ENCODE measurements around the gene GNB1. TPM values are rescaled to one million over a fixed set of nuclear protein-coding genes. Genes with fewer than 3 reads are reported as not detected.

The GNB1 gene
- total and polyA plus RNA-seq, 3 experiments from 2014 or later = 114 to 470 (median 436) TPM

GRCh38 chr1:1788646-1789431 lies 102.0 kb downstream of the GNB1 start:
- peak overlapping the region in 7 of 8 donors; percentile 29 to 97 (median 61) for H3K27ac Mint-ChIP-seq
- peaks cover 5 to 8% (median 7%) of the 10 kb centered on the region in 3 donors for H3K4me1 Mint-ChIP-seq
- Histone ChIP-seq H3K27ac (ENCODE audit: low read depth, low read length) (no peak overlapping the region), H3K4me3 (ENCODE audit: low read length) (no peak overlapping the region), H3K27me3 (ENCODE audit: insufficient read depth, low read length, poor library complexity, severe bottlenecking) (no peaks in the 10 kb centered on the region), H3K9me3 (ENCODE audit: low read length) (no peaks in the 10 kb centered on the region), H3K4me1 (ENCODE audit: insufficient read depth, low read length) (no peaks in the 10 kb centered on the region), H3K36me3 (ENCODE audit: insufficient read depth, low read length) (peaks cover 70% of the 10 kb centered on the region)
- no peak for DNase-seq
- H3K27me3 Mint-ChIP-seq = no peaks in the 10 kb centered on the region
- no peak overlapping the region for H3K4me3 Mint-ChIP-seq
- POLR2A ChIA-PET = no interaction called here
- H3K9me3 Mint-ChIP-seq = no peaks in the 10 kb centered on the region
- CTCF ChIA-PET = interaction anchor here (1.4 kb wide), 1 partner anchor 117 kb away, joined by 3 read pairs; no protein-coding TSS in a partner anchor
- peaks cover 5 to 90% (median 22%) of the 10 kb centered on the region in 3 donors for H3K36me3 Mint-ChIP-seq

- peak overlapping the region in 1 of 7 donors; percentile 13 for H3K4me3 Mint-ChIP-seq
- Histone ChIP-seq H3K27me3 (ENCODE audit: insufficient read depth, low read length, poor library complexity, severe bottlenecking) (no peaks in the 10 kb centered on the region), H3K27ac (ENCODE audit: low read depth, low read length) (no peak overlapping the region), H3K9me3 (ENCODE audit: low read length) (no peaks in the 10 kb centered on the region), H3K36me3 (ENCODE audit: insufficient read depth, low read length) (peaks cover 68% of the 10 kb centered on the region), H3K4me1 (ENCODE audit: insufficient read depth, low read length) (peaks cover 6% of the 10 kb centered on the region), H3K4me3 (ENCODE audit: low read length) (no peak overlapping the region)
- CTCF ChIA-PET = interaction anchor here (1.4 kb wide), 1 partner anchor 118 kb away, joined by 3 read pairs; no protein-coding TSS in a partner anchor
- no peaks in the 10 kb centered on the region for H3K27me3 Mint-ChIP-seq
- POLR2A ChIA-PET = no interaction called here
- DNase-seq = no peak
- peaks cover 3 to 5% (median 5%) of the 10 kb centered on the region in 3 donors for H3K4me1 Mint-ChIP-seq
- H3K36me3 Mint-ChIP-seq = peaks cover 5 to 83% (median 22%) of the 10 kb centered on the region in 3 donors
- H3K9me3 Mint-ChIP-seq = no peaks in the 10 kb centered on the region
- peak overlapping the region in 1 of 8 donors; percentile 61 for H3K27ac Mint-ChIP-seq
These were observed 102.8 kb downstream of the GNB1 start for GRCh38 chr1:1788136-1788535.

GRCh38 chr1:1786836-1787605 lies 103.9 kb downstream of the GNB1 start:
- H3K27ac ChIP-seq (ENCODE audit: low read depth, low read length) = no peak overlapping the region
- Mint-ChIP-seq H3K9me3 (no peaks in the 10 kb centered on the region), H3K4me3 (no peak overlapping the region), H3K27me3 (no peaks in the 10 kb centered on the region), H3K36me3 (peaks cover 5 to 72% (median 20%) of the 10 kb centered on the region in 3 donors), H3K4me1 (peaks cover 9 to 13% (median 11%) of the 10 kb centered on the region in 3 donors), H3K27ac (peak overlapping the region in 4 of 8 donors; percentile 6 to 61 (median 27))
- peaks cover 59% of the 10 kb centered on the region for H3K36me3 ChIP-seq (ENCODE audit: insufficient read depth, low read length)
- ChIA-PET POLR2A (no interaction called here), CTCF (no interaction called here)
- H3K27me3 ChIP-seq (ENCODE audit: insufficient read depth, low read length, poor library complexity, severe bottlenecking) = no peaks in the 10 kb centered on the region
- H3K9me3 ChIP-seq (ENCODE audit: low read length) = no peaks in the 10 kb centered on the region
- H3K4me1 ChIP-seq (ENCODE audit: insufficient read depth, low read length) = peaks cover 17% of the 10 kb centered on the region
- DNase-seq = no peak
- H3K4me3 ChIP-seq (ENCODE audit: low read length) = no peak overlapping the region

- no peak overlapping the region for H3K4me3 ChIP-seq (ENCODE audit: low read length)
- H3K9me3 Mint-ChIP-seq = no peaks in the 10 kb centered on the region
- peaks cover 5 to 60% (median 20%) of the 10 kb centered on the region in 3 donors for H3K36me3 Mint-ChIP-seq
- H3K27me3 Mint-ChIP-seq = no peaks in the 10 kb centered on the region
- H3K4me1 Mint-ChIP-seq = peaks cover 22 to 26% (median 23%) of the 10 kb centered on the region in 3 donors
- H3K4me1 ChIP-seq (ENCODE audit: insufficient read depth, low read length) = peaks cover 31% of the 10 kb centered on the region
- no peaks in the 10 kb centered on the region for H3K27me3 ChIP-seq (ENCODE audit: insufficient read depth, low read length, poor library complexity, severe bottlenecking)
- DNase-seq = no peak
- CTCF ChIA-PET = no interaction called here
- no peaks in the 10 kb centered on the region for H3K9me3 ChIP-seq (ENCODE audit: low read length)
- H3K36me3 ChIP-seq (ENCODE audit: insufficient read depth, low read length) = peaks cover 52% of the 10 kb centered on the region
- H3K4me3 Mint-ChIP-seq = no peak overlapping the region
- H3K27ac ChIP-seq (ENCODE audit: low read depth, low read length) = no peak overlapping the region
- peak overlapping the region in 4 of 8 donors; percentile 41 to 83 (median 75) for H3K27ac Mint-ChIP-seq
- POLR2A ChIA-PET = no interaction called here
These were observed 105.2 kb downstream of the GNB1 start for GRCh38 chr1:1785666-1786065.

GRCh38 chr1:1784933-1785332 lies 106.0 kb downstream of the GNB1 start:
- peak overlapping the region in 1 of 7 donors; percentile 70 for H3K4me3 Mint-ChIP-seq
- Histone ChIP-seq H3K4me1 (ENCODE audit: insufficient read depth, low read length) (peaks cover 38% of the 10 kb centered on the region), H3K36me3 (ENCODE audit: insufficient read depth, low read length) (peaks cover 46% of the 10 kb centered on the region), H3K27ac (ENCODE audit: low read depth, low read length) (no peak overlapping the region), H3K4me3 (ENCODE audit: low read length) (no peak overlapping the region), H3K27me3 (ENCODE audit: insufficient read depth, low read length, poor library complexity, severe bottlenecking) (no peaks in the 10 kb centered on the region), H3K9me3 (ENCODE audit: low read length) (no peaks in the 10 kb centered on the region)
- POLR2A ChIA-PET = no interaction called here
- DNase-seq = no peak
- H3K4me1 Mint-ChIP-seq = peaks cover 30 to 34% (median 31%) of the 10 kb centered on the region in 3 donors
- CTCF ChIA-PET = interaction anchor here (2.5 kb wide), 1 partner anchor 121 kb away, joined by 8 read pairs; no protein-coding TSS in a partner anchor
- H3K27ac Mint-ChIP-seq = peak overlapping the region in 5 of 8 donors; percentile 13 to 89 (median 47)
- no peaks in the 10 kb centered on the region for H3K9me3 Mint-ChIP-seq
- H3K36me3 Mint-ChIP-seq = peaks cover 5 to 53% (median 16%) of the 10 kb centered on the region in 3 donors
- H3K27me3 Mint-ChIP-seq = no peaks in the 10 kb centered on the region

- no peaks in the 10 kb centered on the region for H3K9me3 Mint-ChIP-seq
- H3K36me3 Mint-ChIP-seq = peaks cover 0 to 38% (median 11%) of the 10 kb centered on the region in 3 donors
- H3K27me3 ChIP-seq (ENCODE audit: insufficient read depth, low read length, poor library complexity, severe bottlenecking) = no peaks in the 10 kb centered on the region
- no peak overlapping the region for H3K4me3 ChIP-seq (ENCODE audit: low read length)
- peaks cover 30% of the 10 kb centered on the region for H3K36me3 ChIP-seq (ENCODE audit: insufficient read depth, low read length)
- H3K27me3 Mint-ChIP-seq = no peaks in the 10 kb centered on the region
- peak overlapping the region in 6 of 7 donors; percentile 62 to 80 (median 68) for H3K4me3 Mint-ChIP-seq
- peaks cover 40 to 45% (median 40%) of the 10 kb centered on the region in 3 donors for H3K4me1 Mint-ChIP-seq
- peaks cover 50% of the 10 kb centered on the region for H3K4me1 ChIP-seq (ENCODE audit: insufficient read depth, low read length)
- peak overlapping the region; percentile 81 to 97 (median 92) for H3K27ac Mint-ChIP-seq
- POLR2A ChIA-PET = interaction anchor here (0.6 kb wide), 1 partner anchor 113 kb away, joined by 4 read pairs; no protein-coding TSS in a partner anchor
- no peak for DNase-seq
- no peak overlapping the region for H3K27ac ChIP-seq (ENCODE audit: low read depth, low read length)
- H3K9me3 ChIP-seq (ENCODE audit: low read length) = no peaks in the 10 kb centered on the region
- CTCF ChIA-PET = interaction anchor here (1.2 to 2.5 kb wide), 3 partner anchors 105 to 126 kb away, joined by 4 to 8 read pairs (median 4); no protein-coding TSS in a partner anchor
These were observed 107.6 kb downstream of the GNB1 start for GRCh38 chr1:1783320-1783719.

- ChIA-PET CTCF (interaction anchor here (1.2 to 2.5 kb wide), 3 partner anchors 104 to 126 kb away, joined by 4 to 8 read pairs (median 4); no protein-coding TSS in a partner anchor), POLR2A (interaction anchor here (0.6 kb wide), 1 partner anchor 114 kb away, joined by 4 read pairs; no protein-coding TSS in a partner anchor)
- Histone ChIP-seq H3K27me3 (ENCODE audit: insufficient read depth, low read length, poor library complexity, severe bottlenecking) (no peaks in the 10 kb centered on the region), H3K36me3 (ENCODE audit: insufficient read depth, low read length) (peaks cover 24% of the 10 kb centered on the region), H3K4me1 (ENCODE audit: insufficient read depth, low read length) (peaks cover 52% of the 10 kb centered on the region), H3K4me3 (ENCODE audit: low read length) (peak overlapping the region; percentile 46), H3K27ac (ENCODE audit: low read depth, low read length) (peak overlapping the region; percentile 45), H3K9me3 (ENCODE audit: low read length) (no peaks in the 10 kb centered on the region)
- Mint-ChIP-seq H3K27ac (peak overlapping the region; percentile 81 to 97 (median 92)), H3K36me3 (peaks cover 0 to 31% (median 11%) of the 10 kb centered on the region in 3 donors), H3K9me3 (no peaks in the 10 kb centered on the region), H3K4me1 (peaks cover 41 to 46% (median 41%) of the 10 kb centered on the region in 3 donors), H3K4me3 (peak overlapping the region in 6 of 7 donors; percentile 62 to 80 (median 68)), H3K27me3 (peaks cover 0 to under 1% of the 10 kb centered on the region in 2 donors)
- DNase-seq = peak in 4 of 5 donors; percentile 15 to 47 (median 21)
These were observed 108.3 kb downstream of the GNB1 start for GRCh38 chr1:1782399-1783221.

Measured in CD8-positive, alpha-beta memory T cell (primary cell).